ENCODE measurements around the gene APOE.
"Not testable (repeated sequence)": the region's sequence is repeated elsewhere in the genome, so short reads cannot be mapped to it uniquely, and the experiment has no call there.

APOE gene

DNA sequence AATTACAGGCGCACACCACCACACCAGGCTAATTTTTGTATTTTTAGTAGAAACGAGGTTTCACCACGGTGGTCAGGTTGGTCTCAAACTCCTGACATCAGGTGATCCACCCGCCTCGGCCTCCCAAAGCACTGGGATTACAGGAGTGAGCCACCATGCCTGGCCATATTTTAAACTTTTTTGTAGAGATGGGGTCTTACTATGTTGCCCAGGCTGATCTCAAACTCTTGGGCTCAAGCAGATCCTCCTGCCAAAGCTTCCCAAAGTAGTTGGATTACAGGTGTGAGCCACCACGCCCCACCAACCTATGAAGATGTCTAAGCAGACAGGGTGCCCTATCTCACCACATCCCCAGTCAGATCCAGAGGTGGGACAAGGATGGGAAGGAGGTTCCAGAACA, 6.3 kb downstream of the APOE start:
- not testable (repeated sequence) for DNase-seq (ENCODE audit: low read depth)

DNA sequence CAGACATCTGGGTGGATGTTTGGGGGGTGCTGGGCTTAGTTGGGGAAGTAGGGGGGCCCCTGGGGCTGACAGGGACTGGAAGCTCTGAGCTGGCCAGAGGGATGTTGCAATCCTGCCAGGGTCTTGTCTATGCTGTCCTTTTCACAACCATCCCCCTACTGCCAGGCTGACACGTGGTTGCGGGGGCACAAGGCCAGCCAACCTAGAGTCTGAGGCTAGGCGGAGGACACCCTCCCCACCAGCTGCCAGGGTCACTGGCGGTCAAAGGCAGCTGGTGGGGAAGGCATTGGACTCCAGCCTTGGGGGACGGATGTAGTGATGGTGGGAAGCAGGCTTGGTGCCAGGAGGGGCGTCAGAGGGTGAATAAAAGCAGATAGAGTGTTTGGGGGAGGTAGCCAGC, 7.3 kb downstream of the APOE start:
- DNase-seq (ENCODE audit: low read depth), result no peak

DNA sequence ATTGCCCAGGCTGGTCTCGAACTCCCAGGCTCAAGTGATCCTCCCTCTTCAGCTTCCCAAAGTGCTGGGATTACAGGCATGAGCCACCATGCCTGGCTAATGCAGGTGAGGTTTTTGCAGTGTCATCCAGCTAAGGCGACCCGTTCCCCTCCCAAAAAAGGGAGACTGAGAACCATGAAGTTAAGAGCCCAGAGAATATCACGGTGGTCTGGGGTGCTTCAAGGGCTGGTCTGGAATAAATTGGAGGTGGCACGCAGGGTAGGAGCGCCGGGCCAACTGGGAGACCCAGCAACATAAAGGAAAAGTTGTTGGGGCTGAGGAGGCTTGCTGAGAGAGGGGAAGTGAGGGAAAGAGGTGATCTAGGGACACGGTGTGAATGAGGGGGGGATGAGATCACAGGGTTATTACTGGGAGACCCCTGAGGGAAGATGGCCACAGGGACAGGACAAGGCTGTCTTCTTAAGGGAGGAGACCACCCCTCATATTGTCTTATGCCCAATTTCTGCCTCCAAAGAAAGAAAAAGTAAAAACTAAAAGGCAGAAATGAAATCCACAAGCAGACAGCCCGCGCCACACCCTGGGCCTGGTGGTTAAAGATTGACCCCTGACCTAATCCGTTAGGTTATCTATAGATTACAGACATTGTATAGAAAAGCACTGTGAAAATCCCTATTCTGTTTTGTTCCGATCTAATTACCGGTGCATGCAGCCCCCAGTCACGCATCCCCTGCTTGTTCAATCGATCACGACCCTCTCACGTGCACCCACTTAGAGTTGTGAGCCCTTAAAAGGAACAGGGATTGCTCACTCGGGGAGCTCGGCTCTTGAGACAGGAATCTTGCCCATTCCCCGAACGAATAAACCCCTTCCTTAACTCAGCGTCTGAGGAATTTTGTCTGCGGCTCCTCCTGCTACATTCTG, 8.2 kb downstream of the APOE start:
- not testable (repeated sequence) for DNase-seq (ENCODE audit: low read depth)

DNA sequence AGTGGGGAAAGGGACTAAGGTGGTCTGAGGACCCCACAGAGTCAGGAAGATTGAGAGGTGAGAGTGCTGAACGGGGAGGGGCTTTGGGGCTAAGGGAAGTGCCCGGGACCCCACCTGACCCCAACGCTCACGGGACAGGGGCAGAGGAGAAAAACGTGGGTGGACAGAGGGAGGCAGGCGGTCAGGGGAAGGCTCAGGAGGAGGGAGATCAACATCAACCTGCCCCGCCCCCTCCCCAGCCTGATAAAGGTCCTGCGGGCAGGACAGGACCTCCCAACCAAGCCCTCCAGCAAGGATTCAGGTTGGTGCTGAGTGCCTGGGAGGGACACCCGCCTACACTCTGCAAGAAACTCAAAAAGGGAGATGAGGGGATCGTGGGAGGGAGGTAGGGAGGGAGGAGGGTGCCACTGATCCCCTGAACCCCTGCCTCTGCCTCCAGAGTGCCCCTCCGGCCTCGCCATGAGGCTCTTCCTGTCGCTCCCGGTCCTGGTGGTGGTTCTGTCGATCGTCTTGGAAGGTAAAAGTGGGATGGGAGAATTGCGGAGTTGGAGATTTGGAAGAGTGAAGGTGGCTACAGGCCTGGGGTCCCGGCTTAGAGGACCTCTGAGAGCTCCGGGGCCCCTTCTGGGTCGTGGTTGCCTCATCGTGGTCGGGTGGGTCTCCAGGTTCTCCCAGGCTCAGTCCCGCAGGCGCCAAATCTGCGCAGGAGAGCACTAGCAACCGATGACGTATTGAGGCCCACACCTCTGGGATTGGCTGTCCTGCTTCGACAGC, 9.0 kb downstream of the APOE start, which contains the start of gene APOC1:
Gene APOC1, plus strand, starts transcription at position 176 of the 774 bp plus-strand sequence. Its CDS starts 284 bp downstream, at position 460.
- peak; percentile 75 for DNase-seq (ENCODE audit: low read depth)

DNA sequence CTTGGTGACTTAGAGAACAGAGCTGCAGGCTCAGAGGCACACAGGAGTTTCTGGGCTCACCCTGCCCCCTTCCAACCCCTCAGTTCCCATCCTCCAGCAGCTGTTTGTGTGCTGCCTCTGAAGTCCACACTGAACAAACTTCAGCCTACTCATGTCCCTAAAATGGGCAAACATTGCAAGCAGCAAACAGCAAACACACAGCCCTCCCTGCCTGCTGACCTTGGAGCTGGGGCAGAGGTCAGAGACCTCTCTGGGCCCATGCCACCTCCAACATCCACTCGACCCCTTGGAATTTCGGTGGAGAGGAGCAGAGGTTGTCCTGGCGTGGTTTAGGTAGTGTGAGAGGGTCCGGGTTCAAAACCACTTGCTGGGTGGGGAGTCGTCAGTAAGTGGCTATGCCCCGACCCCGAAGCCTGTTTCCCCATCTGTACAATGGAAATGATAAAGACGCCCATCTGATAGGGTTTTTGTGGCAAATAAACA, 18.7 kb downstream of the APOE start:
- DNase-seq (ENCODE audit: low read depth), result no peak

DNA sequence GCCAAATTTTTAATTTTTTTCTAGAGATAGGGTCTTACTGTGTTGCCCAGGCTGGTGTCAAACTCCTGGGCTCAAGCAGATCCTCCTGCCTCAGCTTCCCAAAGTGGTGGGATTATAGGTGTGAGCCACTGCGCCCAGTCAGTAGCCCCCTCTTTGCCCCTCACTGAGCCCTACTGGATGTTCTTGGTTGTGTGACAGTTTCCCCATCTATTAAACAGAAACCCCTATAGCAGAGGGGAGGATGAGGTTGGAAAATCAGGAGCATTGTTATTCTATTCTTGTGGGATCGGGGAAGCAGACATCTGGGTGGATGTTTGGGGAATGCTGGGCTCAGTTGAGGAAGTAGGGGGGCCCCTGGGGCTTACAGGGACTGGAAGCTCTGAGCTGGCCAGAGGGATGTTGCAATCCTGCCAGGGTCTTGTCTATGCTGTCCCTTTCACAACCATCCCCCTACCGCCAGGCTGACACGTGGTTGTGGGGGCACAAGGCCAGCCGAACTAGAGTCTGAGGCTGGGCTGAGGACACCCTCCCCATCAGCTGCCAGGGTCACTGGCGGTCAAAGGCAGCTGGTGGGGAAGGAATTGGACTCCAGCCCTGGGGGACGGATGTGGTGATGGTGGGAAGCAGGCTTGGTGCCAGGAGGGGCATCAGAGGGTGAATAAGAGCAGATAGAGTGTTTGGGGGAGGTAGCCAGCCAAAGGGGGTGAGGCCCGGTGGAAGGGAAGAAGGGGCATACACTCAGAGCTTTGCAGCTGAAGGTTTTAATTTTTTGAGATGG, 19.7 kb downstream of the APOE start:
- no peak for DNase-seq (ENCODE audit: low read depth)

DNA sequence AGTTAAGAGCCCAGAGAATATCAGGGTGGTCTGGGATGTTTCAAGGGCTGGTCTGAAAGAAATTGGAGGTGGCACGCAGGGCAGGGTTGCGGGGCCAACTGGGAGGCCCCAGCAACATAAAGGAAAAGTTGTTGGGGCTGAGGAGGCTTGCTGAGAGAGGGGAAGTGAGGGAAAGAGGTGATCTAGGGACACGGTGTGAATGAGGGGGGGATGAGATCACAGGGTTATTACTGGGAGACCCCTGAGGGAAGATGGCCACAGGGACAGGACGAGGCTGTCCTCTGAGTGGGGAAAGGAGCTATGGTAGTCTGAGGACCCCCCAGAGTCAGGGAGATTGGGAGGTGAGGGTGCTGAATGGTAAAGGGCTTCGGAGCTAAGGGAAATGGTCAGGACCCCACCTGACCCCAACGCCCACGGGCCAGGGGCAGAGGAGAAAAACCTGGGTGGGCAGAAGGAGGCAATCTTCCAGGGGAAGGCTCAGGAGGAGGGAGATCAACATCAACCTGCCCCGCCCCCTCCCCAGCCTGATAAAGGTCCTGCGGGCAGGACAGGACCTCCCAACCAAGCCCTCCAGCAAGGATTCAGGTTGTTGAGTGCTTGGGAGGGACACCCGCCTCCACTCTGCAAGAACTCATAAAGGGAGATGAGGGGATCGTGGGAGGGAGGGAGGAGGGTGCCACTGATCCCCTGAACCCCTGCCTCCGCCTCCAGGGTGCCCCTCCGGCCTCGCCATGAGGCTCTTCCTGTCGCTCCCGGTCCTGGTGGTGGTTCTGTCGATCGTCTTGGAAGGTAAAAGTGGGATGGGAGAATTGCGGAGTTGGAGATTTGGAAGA, 20.9 kb downstream of the APOE start:
- DNase-seq (ENCODE audit: low read depth), result not testable (repeated sequence)

DNA sequence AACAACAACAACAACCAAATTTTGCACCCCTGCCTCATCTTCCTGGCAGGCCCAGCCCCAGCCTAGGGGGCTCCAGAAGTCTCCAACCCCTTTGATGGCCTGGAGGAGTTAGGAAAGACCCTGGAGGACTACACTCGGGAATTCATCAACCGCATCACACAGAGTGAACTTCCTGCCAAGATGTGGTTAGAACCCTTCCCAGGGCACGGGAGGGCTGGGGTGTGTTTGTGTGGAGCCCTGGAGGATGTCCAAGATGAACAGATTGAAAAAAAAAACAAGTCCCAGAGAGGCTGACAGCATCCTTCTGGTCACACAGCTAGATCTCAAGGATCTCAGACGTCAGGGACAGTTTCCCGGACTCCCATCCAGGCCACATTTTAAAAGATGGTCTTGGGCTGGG, 22.1 kb downstream of the APOE start:
- no peak for DNase-seq (ENCODE audit: low read depth)

DNA sequence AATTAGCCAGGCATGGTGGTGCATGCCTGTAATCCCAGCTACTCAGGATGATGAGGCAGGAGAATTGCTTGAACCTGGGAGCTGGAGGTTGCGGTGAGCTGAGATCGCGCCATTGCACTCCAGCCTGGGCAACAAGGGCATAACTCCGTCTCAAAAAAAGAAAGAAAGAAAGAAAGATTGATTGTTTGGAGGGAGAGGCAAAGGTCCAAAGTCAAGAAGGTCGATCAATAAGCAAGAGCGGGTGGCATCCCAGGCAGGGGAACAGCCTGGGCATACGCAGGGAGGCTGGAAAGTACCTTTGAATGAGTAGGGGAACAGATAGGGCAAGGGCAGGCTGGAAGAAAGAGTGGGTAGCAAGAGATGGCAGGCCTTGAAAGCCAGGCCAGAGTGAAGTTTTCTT, 24.5 kb downstream of the APOE start:
- DNase-seq (ENCODE audit: low read depth), result no peak

DNA sequence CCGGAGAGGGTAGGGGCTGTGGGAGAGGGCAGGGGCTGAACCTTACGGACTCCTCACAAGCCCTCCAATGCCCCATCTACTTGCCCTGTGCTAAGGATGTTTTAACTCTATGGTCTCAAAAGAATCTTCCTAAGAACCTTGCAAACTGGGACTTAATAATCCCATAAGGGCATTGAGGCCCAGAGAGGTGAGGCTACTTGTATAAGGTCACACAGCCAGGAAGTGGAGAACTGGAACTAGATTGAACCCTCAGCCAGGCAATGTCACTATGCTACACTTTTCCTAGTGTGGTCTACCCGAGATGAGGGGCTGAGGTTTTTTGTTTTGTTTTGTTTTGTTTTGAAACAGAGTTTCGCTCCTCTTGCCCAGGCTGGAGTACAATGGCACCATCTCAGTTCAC, 25.9 kb downstream of the APOE start:
- no peak for DNase-seq (ENCODE audit: low read depth)

DNA sequence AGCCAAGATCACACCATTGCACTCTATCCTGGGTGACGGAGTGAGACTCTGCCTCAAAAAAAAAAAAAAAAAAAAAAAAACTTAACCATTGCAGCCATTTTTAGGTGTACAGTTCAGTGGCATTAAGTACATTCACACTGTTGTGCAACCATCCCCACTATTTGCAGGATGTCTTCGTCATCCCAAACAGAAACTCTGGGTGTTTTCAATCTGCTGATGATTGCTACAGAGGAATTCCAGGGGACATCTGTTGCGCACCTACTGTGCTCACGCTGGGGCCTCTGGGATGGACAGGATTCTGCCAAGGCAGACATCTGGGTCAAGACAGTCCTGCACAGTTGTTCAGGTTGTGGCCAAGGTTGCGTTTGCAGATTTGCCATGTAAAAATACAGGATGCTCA, 34.1 kb downstream of the APOE start:
- no peak for DNase-seq (ENCODE audit: low read depth)

DNA sequence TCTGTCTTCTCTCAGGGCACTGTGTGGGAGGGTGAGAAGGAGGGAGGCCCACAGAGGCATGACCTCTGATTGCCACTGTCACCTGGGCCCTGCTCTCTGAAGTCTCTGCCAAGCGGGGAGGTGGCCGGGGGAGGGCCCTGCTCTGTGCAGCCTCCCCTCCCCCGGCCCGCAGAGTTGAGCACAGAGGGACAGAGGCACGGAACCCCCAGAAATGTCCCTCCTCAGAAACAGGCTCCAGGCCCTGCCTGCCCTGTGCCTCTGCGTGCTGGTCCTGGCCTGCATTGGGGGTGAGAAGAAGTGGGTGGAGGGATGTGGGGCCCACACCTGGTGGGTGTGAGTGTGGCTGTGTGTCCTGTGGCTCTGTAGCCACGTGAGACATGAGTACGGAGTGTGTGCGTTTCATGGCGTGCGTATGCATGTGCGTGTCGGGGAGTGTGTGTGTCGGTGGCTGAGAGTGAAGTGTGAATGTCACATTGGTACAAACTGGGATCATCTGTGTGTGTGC, 36.5 kb downstream of the APOE start, which contains the start of gene APOC4:
Gene APOC4, plus strand, starts transcription at position 171 of the 505 bp plus-strand sequence. Its CDS starts 41 bp downstream, at position 212.
- DNase-seq (ENCODE audit: low read depth), result no peak

DNA sequence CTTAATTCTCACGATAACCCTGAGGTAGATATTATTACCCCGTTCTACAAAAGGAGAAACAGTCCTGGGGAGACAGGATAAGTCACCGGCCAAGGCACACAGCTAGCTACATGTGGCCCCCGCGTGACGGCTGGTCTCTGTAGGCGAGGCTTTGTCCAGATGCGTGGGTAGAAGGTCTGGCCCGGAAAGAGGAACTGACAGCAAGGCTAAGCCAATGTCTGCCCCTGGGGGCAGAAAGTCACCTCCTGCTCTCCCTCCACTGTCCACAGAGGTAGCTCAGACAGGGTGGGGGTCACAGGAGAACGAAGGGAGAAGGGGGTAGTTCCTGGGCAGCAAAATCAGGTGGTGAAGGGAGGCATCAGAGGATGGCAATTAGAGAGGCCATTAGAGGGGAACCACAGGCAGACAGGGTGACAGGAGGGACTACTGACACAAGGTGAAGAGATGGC, 38.2 kb downstream of the APOE start:
- no peak for DNase-seq (ENCODE audit: low read depth)

DNA sequence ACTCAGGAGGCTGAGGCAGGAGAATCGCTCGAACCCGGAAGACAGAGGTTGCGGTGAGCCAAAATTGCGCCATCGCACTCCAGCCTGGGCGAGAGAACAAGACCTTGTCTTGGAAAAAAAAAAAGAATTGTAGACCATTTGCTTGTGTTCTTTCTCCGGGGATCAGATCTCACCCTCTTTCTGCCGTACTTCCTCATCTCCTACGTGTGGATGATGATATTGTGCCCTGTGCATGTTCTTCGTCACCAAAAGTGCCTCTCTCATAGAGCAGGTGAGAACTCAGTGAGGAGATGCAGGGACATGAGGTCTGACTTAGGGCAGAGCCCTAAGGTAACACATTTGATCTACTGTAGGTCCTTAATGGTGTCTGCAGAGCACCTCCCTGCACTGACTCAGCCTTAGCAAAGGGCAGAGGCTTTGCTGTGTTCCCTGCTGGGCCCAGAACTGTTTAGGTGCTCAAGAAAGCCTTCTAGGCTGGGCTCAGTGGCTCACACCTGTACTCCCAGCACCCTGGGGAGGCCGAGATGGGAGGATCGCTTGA, 41.5 kb downstream of the APOE start:
- no peak for DNase-seq (ENCODE audit: low read depth)

DNA sequence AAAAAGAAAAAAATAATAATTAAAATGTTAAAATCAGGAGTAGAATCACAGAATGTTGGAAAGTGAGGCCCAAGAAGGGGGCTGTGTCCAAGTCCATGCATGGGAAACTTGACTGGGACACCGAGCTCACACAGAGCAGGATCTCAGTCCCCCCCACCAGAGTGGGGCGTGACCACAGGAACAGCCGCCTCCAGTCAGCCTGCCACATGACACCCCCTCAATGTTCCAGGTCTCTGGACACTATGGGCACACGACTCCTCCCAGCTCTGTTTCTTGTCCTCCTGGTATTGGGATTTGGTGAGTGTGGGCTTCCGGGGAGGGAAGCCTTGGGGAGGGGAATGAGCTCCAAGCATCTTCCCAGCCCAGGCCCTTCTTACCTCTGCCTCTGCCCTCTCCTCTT, 42.6 kb downstream of the APOE start:
- DNase-seq (ENCODE audit: low read depth), result no peak

DNA sequence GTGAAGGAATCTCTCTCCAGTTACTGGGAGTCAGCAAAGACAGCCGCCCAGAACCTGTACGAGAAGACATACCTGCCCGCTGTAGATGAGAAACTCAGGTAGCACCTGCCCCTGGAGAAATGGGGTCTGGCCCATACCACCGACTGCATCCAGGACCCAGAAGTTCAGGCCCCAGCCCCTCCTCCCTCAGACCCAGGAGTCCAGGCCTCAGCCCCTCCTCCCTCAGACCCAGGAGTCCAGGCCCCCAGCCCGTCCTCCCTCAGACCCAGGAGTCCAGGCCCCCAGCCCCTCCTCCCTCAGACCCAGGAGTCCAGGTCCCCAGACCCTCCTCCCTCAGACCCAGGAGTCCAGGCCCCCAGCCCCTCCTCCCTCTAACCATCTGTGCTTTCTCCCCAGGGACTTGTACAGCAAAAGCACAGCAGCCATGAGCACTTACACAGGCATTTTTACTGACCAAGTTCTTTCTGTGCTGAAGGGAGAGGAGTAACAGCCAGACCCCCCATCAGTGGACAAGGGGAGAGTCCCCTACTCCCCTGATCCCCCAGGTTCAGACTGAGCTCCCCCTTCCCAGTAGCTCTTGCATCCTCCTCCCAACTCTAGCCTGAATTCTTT, 43.3 kb downstream of the APOE start:
- no peak for DNase-seq (ENCODE audit: low read depth)

DNA sequence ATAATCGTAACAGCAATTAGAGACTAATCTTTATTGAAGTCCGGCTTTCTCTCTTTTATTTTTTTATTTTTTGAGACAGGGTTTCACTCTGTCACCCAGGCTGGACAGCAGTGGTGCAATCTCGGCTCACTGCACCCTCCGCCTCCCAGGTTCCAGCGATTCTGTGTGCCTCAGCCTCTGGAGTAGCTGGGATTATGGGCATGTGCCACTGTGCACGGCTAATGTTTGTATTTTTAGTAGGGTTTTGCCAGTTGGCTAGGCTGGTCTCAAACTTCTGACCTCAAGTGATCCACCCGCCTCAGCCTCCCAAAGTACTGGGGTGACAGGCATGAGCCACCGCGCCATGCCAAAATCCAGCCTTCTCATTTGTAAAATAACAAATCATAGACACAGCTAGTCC, 44.0 kb downstream of the APOE start:
- DNase-seq (ENCODE audit: low read depth), result no peak

DNA sequence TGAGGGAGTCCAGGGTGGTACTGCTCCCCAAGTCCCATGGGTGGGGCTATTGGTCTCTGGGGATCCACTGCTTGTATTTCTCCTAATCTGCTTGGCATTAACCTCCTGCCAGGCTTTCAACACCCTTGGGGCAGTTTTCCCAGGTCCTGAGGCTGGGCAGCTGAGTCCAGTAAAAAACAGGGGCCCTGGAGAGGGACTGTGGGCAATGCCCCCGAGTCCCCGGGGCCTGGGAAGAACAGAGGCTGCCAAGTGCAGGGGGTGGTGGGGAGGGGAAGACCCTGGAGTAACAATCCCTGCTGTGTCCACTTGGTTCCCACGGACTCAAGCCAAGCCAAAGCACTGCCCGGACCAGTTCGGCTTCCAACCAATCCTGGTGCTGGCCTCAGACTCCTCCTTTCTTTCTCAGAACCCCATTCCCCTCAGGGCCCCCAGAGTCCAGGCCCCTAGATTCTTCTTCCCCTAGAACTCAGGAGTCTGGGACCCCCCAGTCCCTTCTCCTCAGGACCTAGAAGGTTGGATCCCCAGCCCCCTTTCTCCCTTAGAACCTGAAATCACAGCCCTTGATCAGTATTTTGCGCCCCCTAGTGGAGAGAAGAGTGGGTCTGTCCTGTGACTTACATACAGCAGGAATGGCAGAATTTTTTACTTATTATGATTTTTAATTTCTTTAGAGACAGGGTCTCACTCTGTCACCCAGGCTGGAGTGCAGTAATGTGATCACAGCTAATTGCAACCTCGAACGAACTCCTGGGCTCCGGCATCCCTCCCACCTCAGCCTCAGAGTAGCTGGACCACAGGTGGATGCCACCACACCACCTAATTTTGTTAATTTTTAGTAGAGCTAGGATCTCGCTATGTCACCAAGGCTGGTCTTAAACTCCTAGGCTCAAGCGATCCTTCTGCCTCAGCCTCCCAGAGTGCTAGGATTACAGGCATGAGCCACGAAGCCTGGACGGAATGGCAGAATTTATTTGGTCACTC, 45.9 kb downstream of the APOE start:
- DNase-seq (ENCODE audit: low read depth), result peak; percentile 49

DNA sequence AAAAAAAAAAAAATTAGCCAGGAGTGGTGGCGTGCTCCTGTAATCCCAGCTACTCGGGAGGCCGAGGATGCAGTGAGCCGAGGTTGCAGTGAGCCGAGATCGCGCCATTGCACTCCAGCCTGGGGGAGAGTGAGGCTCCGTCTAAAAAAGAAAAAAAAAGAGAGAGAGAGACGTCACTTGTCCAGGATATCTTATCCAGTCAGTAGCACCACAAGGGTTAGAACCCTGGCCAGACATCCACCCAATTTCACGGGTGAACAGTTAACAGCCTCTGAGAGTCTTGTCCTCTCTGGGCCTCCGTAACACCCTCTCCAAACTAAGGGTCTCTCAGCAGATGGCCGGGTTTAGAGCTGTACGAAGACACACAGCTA, 48.7 kb downstream of the APOE start:
- DNase-seq (ENCODE audit: low read depth), result no peak

Data from activated T-cell treated with anti-CD3 and anti-CD28 coated beads for 24 hours (primary cell).